Peyer's patch (tissue), 4 donors: ENCODE data around the gene EHF. TPM values are rescaled to one million over a fixed set of nuclear protein-coding genes. Genes with fewer than 3 reads are reported as not detected.
A peak's percentile ranks its signal among the peaks of the same experiment; 100 is the strongest.

Experiments used
- DNase-seq, 3 donors: peaks; one replicate each; pipeline ENCODE4 v3.0.0-alpha.2; 2017 to 2019
- H3K27ac ChIP-seq, 4 donors: fragments of 200-600 bp; sonication (generic); one replicate each; pipeline ENCODE4 v1.5.1; 2016 to 2019
- H3K27me3 ChIP-seq, 2 donors: fragments of 200-600 bp; sonication (generic); one replicate each; pipeline ENCODE4 v1.5.1; 2019
- H3K36me3 ChIP-seq, 3 donors: fragments of 200-600 bp; sonication (generic); one replicate each; pipeline ENCODE4 v1.5.1; 2016 to 2019
- H3K4me1 ChIP-seq, 4 donors: fragments of 200-600 bp; sonication (generic); one replicate each; pipeline ENCODE4 v1.5.1; 2016 to 2019
- H3K4me3 ChIP-seq, 4 donors: fragments of 200-600 bp; sonication (generic); 1 replicate in 3 of 4; 2 replicates in 1 of 4; pipeline ENCODE4 v1.5.1; 2016 to 2019; ENCODE audit warnings: mild to moderate bottlenecking in 1 of 4
- H3K9me3 ChIP-seq, 4 donors: fragments of 200-600 bp; sonication (generic); one replicate each; pipeline ENCODE4 v1.5.1; 2016 to 2019; ENCODE audit warnings: mild to moderate bottlenecking in 1 of 4
- CTCF ChIP-seq, 6 experiments: fragments of 450-650 bp in 4 of 6; fragments of 200-600 bp in 2 of 6; sonication (generic) in 1 of 6; IDR thresholded peaks; one replicate each; pipeline ENCODE4 v1.5.1; 2017 to 2019; ENCODE audit warnings: antibody characterized with exemption in 6 of 6, mild to moderate bottlenecking in 3 of 6, moderate library complexity in 1 of 6
- POLR2A ChIP-seq, 2 donors: fragments of 450-650 bp; IDR thresholded peaks; one replicate each; pipeline ENCODE4 v1.5.1; 2017; ENCODE audit warnings: antibody characterized with exemption in 2 of 2, mild to moderate bottlenecking in 2 of 2, moderate library complexity in 2 of 2
- total RNA-seq, 4 donors: library from RNA; depleted of rRNA; stranded (reverse); fragments of >200 nt; gene quantifications; one replicate each; pipeline ENCODE4 v1.1.0, GENCODE V29; 2016

Gene EHF
- total RNA-seq, 4 donors from 2014 or later, result 75.9 to 143 (median 106) TPM

- TF ChIP-seq CTCF (IDR thresholded peaks at IDR 0.05) (no peak), POLR2A (IDR thresholded peaks at IDR 0.05) (no peak)
- H3K36me3 ChIP-seq, result no peaks in the 10 kb centered on the region
- H3K4me1 ChIP-seq, result peaks cover 0 to 5% (median under 1%) of the 10 kb centered on the region in 4 donors
- no peaks in the 10 kb centered on the region for H3K27me3 ChIP-seq
- no peak for DNase-seq
- no peaks in the 10 kb centered on the region for H3K9me3 ChIP-seq
- H3K4me3 ChIP-seq, result no peak overlapping the region
- H3K27ac ChIP-seq, result no peak overlapping the region
Measured at GRCh38 chr11:34619062-34619516, 1.8 kb upstream of the EHF start.

GRCh38 chr11:34620202-34620601 is 691 bp upstream of the EHF start:
- peaks cover 0 to 8% (median 0%) of the 10 kb centered on the region in 4 donors for H3K4me1 ChIP-seq
- DNase-seq, result no peak
- H3K27ac ChIP-seq, result peak overlapping the region in 1 of 4 donors; percentile 86
- H3K27me3 ChIP-seq, result no peaks in the 10 kb centered on the region
- no peaks in the 10 kb centered on the region for H3K36me3 ChIP-seq
- TF ChIP-seq POLR2A (IDR thresholded peaks at IDR 0.05) (no peak), CTCF (IDR thresholded peaks at IDR 0.05) (no peak)
- H3K9me3 ChIP-seq, result no peaks in the 10 kb centered on the region
- no peak overlapping the region for H3K4me3 ChIP-seq

- peak overlapping the region in 3 of 4 donors; percentile 1 to 41 (median 30) for H3K4me3 ChIP-seq
- H3K4me1 ChIP-seq, result peaks cover 0 to 17% (median 0%) of the 10 kb centered on the region in 4 donors
- H3K9me3 ChIP-seq, result no peaks in the 10 kb centered on the region
- no peaks in the 10 kb centered on the region for H3K27me3 ChIP-seq
- H3K27ac ChIP-seq, result peak overlapping the region in 3 of 4 donors; percentile 58 to 86 (median 83)
- TF ChIP-seq CTCF (IDR thresholded peaks at IDR 0.05), result no peak
- no peaks in the 10 kb centered on the region for H3K36me3 ChIP-seq
- DNase-seq, result no peak
Measured at GRCh38 chr11:34621876-34622275, 983 bp downstream of the EHF start.

GRCh38 chr11:34623463-34623862 is 2.6 kb downstream of the EHF start:
- Histone ChIP-seq H3K4me1 (peaks cover 0 to 18% (median 0%) of the 10 kb centered on the region in 4 donors), H3K4me3 (peak overlapping the region in 2 of 4 donors; percentile 30 to 41), H3K27ac (peak overlapping the region in 3 of 4 donors; percentile 58 to 86 (median 83)), H3K9me3 (no peaks in the 10 kb centered on the region), H3K36me3 (no peaks in the 10 kb centered on the region), H3K27me3 (no peaks in the 10 kb centered on the region)
- no peak for DNase-seq
- TF ChIP-seq POLR2A (IDR thresholded peaks at IDR 0.05), result no peak
- TF ChIP-seq CTCF (IDR thresholded peaks at IDR 0.05), result no peak

GRCh38 chr11:34624069-34624468 is 3.2 kb downstream of the EHF start:
- peak; percentile 64 to 85 (median 79) for DNase-seq
- peak overlapping the region in 3 of 4 donors; percentile 58 to 86 (median 83) for H3K27ac ChIP-seq
- H3K27me3 ChIP-seq, result no peaks in the 10 kb centered on the region
- peak; percentile 50 to 58 for TF ChIP-seq POLR2A (IDR thresholded peaks at IDR 0.05)
- no peak for TF ChIP-seq CTCF (IDR thresholded peaks at IDR 0.05)
- H3K4me3 ChIP-seq, result peak overlapping the region in 2 of 4 donors; percentile 30 to 41
- no peaks in the 10 kb centered on the region for H3K36me3 ChIP-seq
- H3K9me3 ChIP-seq, result no peaks in the 10 kb centered on the region
- H3K4me1 ChIP-seq, result peaks cover 0 to 24% (median 0%) of the 10 kb centered on the region in 4 donors
